ENCODE data around the gene CCN5. TPM values are rescaled to one million over a fixed set of nuclear protein-coding genes. Genes with fewer than 3 reads are reported as not detected.

Gene CCN5
- total RNA-seq, 1 experiment from 2014 or later, result 0.26 TPM

- intact Hi-C loops (cut with micrococcal nuclease), result loop anchor here (5.0 kb wide), 2 partner anchors 345 to 520 kb away; partner anchors contain the start of gene OSER1
- no TSS peak for BruUV-seq (replicated peaks)
Observed at GRCh38 chr20:44732327-44732726, 17.2 kb downstream of the CCN5 start.

GRCh38 chr20:44733341-44734069, 18.3 kb downstream of the CCN5 start:
- Histone ChIP-seq H3K4me2 (ENCODE audit: low read length) (no peak overlapping the region), H3K36me3 (ENCODE audit: low read depth, low read length) (no peaks in the 10 kb centered on the region), H3F3A (ENCODE audit: low read length, unreplicated experiment) (no peaks in the 10 kb centered on the region), H3K9me3 (ENCODE audit: low read length) (no peaks in the 10 kb centered on the region), H2AFZ (ENCODE audit: low read length) (no peak overlapping the region), H3K9me2 (replicated peaks; ENCODE audit: low read length) (no peaks in the 10 kb centered on the region), H3K27me3 (ENCODE audit: low read length) (no peaks in the 10 kb centered on the region), H3K79me2 (ENCODE audit: low read length) (no peaks in the 10 kb centered on the region), H4K20me1 (ENCODE audit: low read length) (no peaks in the 10 kb centered on the region), H3K27ac (ENCODE audit: low read length) (no peak overlapping the region), H3K4me1 (ENCODE audit: insufficient read depth, low read length) (peaks cover 42% of the 10 kb centered on the region), H3K9ac (ENCODE audit: low read length) (no peak overlapping the region), H3K4me3 (ENCODE audit: low read length) (no peak overlapping the region)
- ATAC-seq (peak; percentile 11), DNase-seq (peak; percentile 90)
- no TSS peak for BruUV-seq (replicated peaks)
- POLR2A ChIA-PET (ENCODE audit: unreplicated experiment), result no interaction called here
- CTCF ChIA-PET, result interaction anchor here (0.6 to 1.9 kb wide), 4 partner anchors 14 to 51 kb away, joined by 3 to 17 read pairs (median 10); no protein-coding TSS in a partner anchor
- peak; percentile 96 for TF ChIP-seq CTCF (conservative IDR thresholded peaks at IDR 0.05; ENCODE audit: low read depth, low read length)
- no peak for TF ChIP-seq EZH2phosphoT487 (IDR thresholded peaks at IDR 0.05; ENCODE audit: borderline replicate concordance, low read length)
- no peak for TF ChIP-seq EZH2 (IDR thresholded peaks at IDR 0.05; ENCODE audit: low read length, unreplicated experiment)
- intact Hi-C loops (cut with micrococcal nuclease), result loop anchor here (1.0 to 5.0 kb wide), 3 partner anchors 48 to 521 kb away; partner anchors contain the start of gene OSER1

More at GRCh38 chr20:44732327-44732726, 17.2 kb downstream of the CCN5 start:
- no peaks in the 10 kb centered on the region for H3K27me3 ChIP-seq (ENCODE audit: low read length)
- H3K27ac ChIP-seq (ENCODE audit: low read length), result no peak overlapping the region
- CTCF ChIA-PET, result interaction anchor here (0.6 to 1.9 kb wide), 3 partner anchors 43 to 49 kb away, joined by 4 to 17 read pairs (median 16); no protein-coding TSS in a partner anchor
- H3K9ac ChIP-seq (ENCODE audit: low read length), result no peak overlapping the region
- H3K4me3 ChIP-seq (ENCODE audit: low read length), result no peak overlapping the region
- ATAC-seq (no peak), DNase-seq (peak; percentile 27)
- no peaks in the 10 kb centered on the region for H4K20me1 ChIP-seq (ENCODE audit: low read length)
- peaks cover 47% of the 10 kb centered on the region for H3K4me1 ChIP-seq (ENCODE audit: insufficient read depth, low read length)
- no peaks in the 10 kb centered on the region for H3K79me2 ChIP-seq (ENCODE audit: low read length)
- H3K9me3 ChIP-seq (ENCODE audit: low read length), result no peaks in the 10 kb centered on the region
- POLR2A ChIA-PET (ENCODE audit: unreplicated experiment), result interaction anchor here (0.6 kb wide), 1 partner anchor 12 kb away, joined by 3 read pairs; no protein-coding TSS in a partner anchor
- no peaks in the 10 kb centered on the region for H3K9me2 ChIP-seq (replicated peaks; ENCODE audit: low read length)
- H2AFZ ChIP-seq (ENCODE audit: low read length), result no peak overlapping the region
- H3K36me3 ChIP-seq (ENCODE audit: low read depth, low read length), result no peaks in the 10 kb centered on the region
- H3K4me2 ChIP-seq (ENCODE audit: low read length), result no peak overlapping the region
- TF ChIP-seq EZH2phosphoT487 (IDR thresholded peaks at IDR 0.05; ENCODE audit: borderline replicate concordance, low read length), result no peak
- TF ChIP-seq EZH2 (IDR thresholded peaks at IDR 0.05; ENCODE audit: low read length, unreplicated experiment), result no peak
- TF ChIP-seq CTCF (conservative IDR thresholded peaks at IDR 0.05; ENCODE audit: low read depth, low read length), result no peak
- no peaks in the 10 kb centered on the region for H3F3A ChIP-seq (ENCODE audit: low read length, unreplicated experiment)

GRCh38 chr20:44734938-44735337, 19.8 kb downstream of the CCN5 start:
- no peak overlapping the region for H2AFZ ChIP-seq (ENCODE audit: low read length)
- intact Hi-C loops (cut with micrococcal nuclease), result loop anchor here (5.0 kb wide), 2 partner anchors 348 to 523 kb away; partner anchors contain the start of gene OSER1
- no peaks in the 10 kb centered on the region for H3K9me2 ChIP-seq (replicated peaks; ENCODE audit: low read length)
- DNase-seq (peak; percentile 73), ATAC-seq (peak; percentile 12; the same call in 1 of the 2 replicates)
- peaks cover 29% of the 10 kb centered on the region for H3K4me1 ChIP-seq (ENCODE audit: insufficient read depth, low read length)
- H3K4me2 ChIP-seq (ENCODE audit: low read length), result peak overlapping the region; percentile 19; the same call in 1 of the 2 replicates
- no peaks in the 10 kb centered on the region for H3K79me2 ChIP-seq (ENCODE audit: low read length)
- H4K20me1 ChIP-seq (ENCODE audit: low read length), result no peaks in the 10 kb centered on the region
- TF ChIP-seq EZH2 (IDR thresholded peaks at IDR 0.05; ENCODE audit: low read length, unreplicated experiment) (no peak), CTCF (conservative IDR thresholded peaks at IDR 0.05; ENCODE audit: low read depth, low read length) (peak; percentile 49)
- no peak overlapping the region for H3K4me3 ChIP-seq (ENCODE audit: low read length)
- no peaks in the 10 kb centered on the region for H3F3A ChIP-seq (ENCODE audit: low read length, unreplicated experiment)
- H3K27me3 ChIP-seq (ENCODE audit: low read length), result no peaks in the 10 kb centered on the region
- BruUV-seq (replicated peaks), result no TSS peak
- ChIA-PET POLR2A (ENCODE audit: unreplicated experiment) (no interaction called here), CTCF (no interaction called here)
- H3K27ac ChIP-seq (ENCODE audit: low read length), result no peak overlapping the region
- no peaks in the 10 kb centered on the region for H3K9me3 ChIP-seq (ENCODE audit: low read length)
- H3K36me3 ChIP-seq (ENCODE audit: low read depth, low read length), result no peaks in the 10 kb centered on the region
- no peak overlapping the region for H3K9ac ChIP-seq (ENCODE audit: low read length)
